HG02798 (cell line): ENCODE data around the gene YPEL1.
"Not testable (repeated sequence)": the region's sequence is repeated elsewhere in the genome, so short reads cannot be mapped to it uniquely, and the experiment has no call there.

Source experiments
- ATAC-seq: cut with Tn5 transposase; IDR thresholded peaks from one replicate; pipeline ENCODE4 v1.9.1; 2021; ENCODE audit warnings: mild to moderate bottlenecking; ENCODE audit not compliant: unreplicated experiment, poor library complexity

Gene YPEL1

DNA sequence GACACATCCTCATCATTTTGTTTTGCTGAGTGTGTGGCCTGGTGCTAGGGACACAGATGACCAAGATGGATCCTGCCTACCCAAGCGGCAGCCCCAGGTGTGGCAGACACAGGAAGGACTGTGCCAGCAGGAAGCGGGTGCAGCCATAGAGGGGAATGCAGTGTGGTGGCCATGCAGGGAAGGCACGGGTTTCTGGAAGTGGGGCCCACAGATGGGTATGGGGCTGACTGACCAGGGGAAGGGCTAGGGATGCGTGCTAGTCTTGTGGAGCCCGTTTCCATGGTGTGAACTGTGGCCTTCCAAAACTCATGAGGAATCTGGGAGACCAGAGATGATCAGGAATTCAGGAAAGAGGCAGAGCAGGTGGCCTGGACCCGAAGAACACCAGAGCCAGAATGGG, 33.5 kb downstream of the YPEL1 start:
- ATAC-seq: no peak

DNA sequence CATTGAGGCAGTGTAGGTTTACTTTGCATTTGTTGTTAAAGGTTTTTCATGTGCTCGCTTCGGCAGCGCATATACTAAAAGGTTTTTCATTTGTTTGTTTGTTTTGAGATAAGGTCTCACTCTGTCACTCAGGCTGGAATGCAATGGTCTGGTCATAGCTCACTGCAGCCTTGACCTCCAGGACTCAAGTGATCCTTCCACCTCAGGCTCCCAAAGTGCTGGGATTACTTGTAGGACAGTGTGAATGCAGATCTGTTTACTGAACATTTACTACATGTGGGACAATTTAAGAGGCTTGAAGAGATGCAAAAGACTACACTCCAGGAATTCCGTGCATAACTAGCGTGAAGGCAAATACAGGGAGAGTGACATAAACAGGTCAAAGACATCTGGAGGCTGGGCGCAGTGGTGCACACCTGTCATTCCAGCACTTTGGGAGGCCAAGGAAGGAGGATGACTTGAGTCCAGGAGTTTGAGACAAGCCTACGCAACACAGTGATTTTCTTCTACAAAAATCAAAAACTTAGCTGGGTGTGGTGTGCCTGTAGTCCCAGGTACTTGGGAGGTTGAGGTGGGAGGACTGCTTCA, 34.1 kb downstream of the YPEL1 start:
- ATAC-seq: no peak

DNA sequence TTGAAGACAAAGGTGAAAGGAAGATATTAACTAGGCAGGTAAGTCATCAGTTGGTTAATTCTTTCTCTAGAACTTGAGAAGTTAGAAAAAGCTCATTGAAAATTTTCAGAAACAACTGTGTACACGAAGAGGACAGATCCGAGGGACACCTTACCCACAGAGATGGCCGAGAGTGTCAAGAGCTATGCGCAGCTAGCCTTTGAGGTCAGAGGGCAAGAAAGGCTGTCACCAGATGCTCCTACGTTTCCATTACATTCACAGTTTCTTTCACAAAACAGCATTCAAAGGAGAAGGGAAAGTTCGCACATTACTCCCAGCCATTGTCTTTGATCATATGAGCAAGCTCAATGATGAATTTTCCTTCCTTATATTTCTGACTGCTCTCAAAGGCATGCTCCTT, 34.8 kb downstream of the YPEL1 start:
- no peak for ATAC-seq

GRCh38 chr22:21699643-21700042, 36.0 kb downstream of the YPEL1 start:
- ATAC-seq: no peak

GRCh38 chr22:21698430-21699329, 36.9 kb downstream of the YPEL1 start:
- ATAC-seq: no peak

GRCh38 chr22:21697880-21698279, 37.7 kb downstream of the YPEL1 start:
- ATAC-seq: no peak

- ATAC-seq: no peak
Observed at GRCh38 chr22:21697021-21697771, 38.4 kb downstream of the YPEL1 start.

GRCh38 chr22:21696115-21696514, 39.5 kb downstream of the YPEL1 start:
- ATAC-seq: no peak

DNA sequence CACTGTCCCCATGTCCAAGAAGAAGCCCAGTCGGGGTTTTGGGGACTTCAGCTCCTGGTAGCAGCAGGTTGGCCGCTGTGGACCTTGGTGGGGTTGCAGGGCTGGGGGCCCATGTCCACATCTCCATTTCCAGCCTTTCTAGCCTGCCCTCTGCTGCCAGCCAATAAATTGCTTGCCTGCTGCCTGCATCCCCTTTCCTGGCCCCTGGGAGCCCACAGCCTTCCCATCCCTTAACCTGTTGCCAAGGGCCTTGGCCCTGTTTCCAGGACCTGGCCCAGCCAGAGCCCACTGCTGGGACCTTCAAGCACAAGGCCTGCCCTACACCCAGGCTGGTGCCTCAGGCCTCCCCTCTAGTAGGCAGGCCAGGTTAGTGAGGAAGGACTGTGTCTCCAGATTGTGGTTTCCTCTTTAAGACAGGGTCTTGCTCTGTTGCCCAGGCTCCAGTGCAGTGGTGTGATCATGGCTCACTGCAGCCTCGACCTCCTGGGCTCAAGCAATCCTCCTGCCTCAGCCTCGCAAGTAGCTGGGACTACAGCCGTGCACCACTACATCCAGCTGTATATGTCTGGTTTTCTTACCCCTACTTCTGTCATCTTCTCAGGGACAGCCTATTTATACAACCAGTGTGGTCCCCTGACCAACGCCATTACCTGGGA, 40.0 kb downstream of the YPEL1 start:
- ATAC-seq: no peak

GRCh38 chr22:21694795-21695429, 40.7 kb downstream of the YPEL1 start:
- ATAC-seq: no peak

DNA sequence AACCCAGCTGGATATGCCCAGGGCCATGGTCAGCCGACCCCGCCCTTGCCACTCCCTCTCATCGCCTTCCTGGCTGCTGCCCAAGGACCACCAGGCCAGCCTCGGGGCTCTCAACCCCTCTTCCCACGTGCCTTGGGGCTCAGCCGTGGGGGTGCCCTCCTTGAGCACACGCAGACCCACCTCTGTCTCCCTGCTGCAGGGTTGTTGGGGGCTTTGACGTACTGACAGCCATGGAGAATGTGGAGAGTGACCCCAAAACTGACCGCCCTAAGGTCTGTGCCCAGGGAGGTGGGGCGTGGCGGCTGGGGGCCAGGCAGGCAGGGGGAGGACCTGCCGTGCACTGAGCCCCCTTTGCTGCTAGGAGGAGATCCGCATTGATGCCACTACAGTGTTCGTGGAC, 41.2 kb downstream of the YPEL1 start:
- no peak for ATAC-seq

GRCh38 chr22:21693999-21694341, 41.6 kb downstream of the YPEL1 start:
- no peak for ATAC-seq

- ATAC-seq: no peak
Observed at GRCh38 chr22:21693333-21693998, 42.1 kb downstream of the YPEL1 start.

- ATAC-seq: not testable (repeated sequence)
Observed at GRCh38 chr22:21692856-21693255, 42.7 kb downstream of the YPEL1 start.

GRCh38 chr22:21691816-21692215, 43.8 kb downstream of the YPEL1 start:
- no peak for ATAC-seq

- no peak for ATAC-seq
Observed at GRCh38 chr22:21690401-21690801, 45.2 kb downstream of the YPEL1 start.

- peak; percentile 27 for ATAC-seq
Observed at GRCh38 chr22:21688706-21689381, 46.8 kb downstream of the YPEL1 start.

DNA sequence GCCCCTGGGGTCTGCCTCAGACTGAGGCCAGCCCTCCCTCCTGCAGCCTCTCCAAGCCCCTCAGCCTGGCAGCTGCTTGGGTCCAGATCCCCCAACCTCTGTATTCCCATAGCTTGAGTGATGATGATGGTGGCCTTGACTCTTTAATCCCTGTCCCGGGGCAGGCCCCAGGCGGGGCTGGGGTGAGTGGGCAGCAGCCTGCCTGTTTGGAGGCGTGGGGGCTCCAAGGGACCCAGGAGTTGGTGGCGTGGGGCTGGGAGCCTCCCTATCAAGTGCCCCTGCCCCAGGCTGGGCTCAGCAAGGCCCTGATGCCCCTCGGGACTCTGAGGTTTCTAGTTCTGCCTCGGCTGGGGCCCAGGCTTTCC, 47.3 kb downstream of the YPEL1 start:
- no peak for ATAC-seq

DNA sequence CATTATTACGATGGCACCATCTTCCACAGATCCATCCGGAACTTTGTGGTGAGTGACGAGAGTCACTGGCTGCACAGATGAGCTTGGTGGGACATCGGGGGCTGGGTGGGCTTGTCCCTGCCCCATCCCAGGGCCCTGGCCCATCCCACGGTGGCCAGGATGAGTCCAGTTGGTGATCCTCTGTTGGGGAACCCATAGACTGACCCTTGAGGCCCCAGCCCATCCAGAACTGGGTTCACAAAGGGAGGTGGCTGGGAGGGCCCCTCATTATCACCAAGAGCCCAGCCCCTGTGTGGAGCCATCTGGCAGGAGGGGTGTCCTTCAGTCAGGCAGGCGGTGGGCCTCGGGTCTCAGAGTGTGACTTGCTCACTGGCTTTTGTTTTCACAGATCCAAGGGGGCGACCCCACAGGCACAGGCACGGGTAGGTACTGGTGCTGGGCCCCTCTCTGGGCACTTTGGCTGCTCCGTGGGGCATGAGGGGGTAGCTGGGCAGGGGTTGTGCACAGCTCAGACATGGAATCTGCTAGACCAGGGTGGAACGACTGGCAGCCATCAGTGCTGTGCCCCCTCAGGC, 47.8 kb downstream of the YPEL1 start:
- ATAC-seq: no peak
